Mesenteric fat pad (tissue), 1 donor: ENCODE measurements around the gene TARBP2. TPM values are rescaled to one million over a fixed set of nuclear protein-coding genes. Genes with fewer than 3 reads are reported as not detected.

Source experiments
- DNase-seq: peaks from one replicate; pipeline ENCODE4 v3.0.0-alpha.2; 2020; ENCODE audit warnings: low spot score
- long read RNA-seq: library from polyadenylated mRNA; unstranded; transcript quantifications from one replicate; pipeline ENCODE4 v2.0.0, GENCODE V29; 2020
- total RNA-seq: library from RNA; stranded (reverse); fragmentation: NEBNext Ultra II Directional; extraction: Animal tissue kit (Norgen Biotek cat#: 25700); gene quantifications from one replicate; pipeline ENCODE4 v1.2.1, GENCODE V29; 2021
- donor health status: DM: yes; HTN: yes; CAD: no.

The TARBP2 gene
- total RNA-seq, result 16.8 TPM
- long read RNA-seq, transcript TARBP2-201 (9 exons, 1,867 nt), result major isoform, 17 of 44 reads
- long read RNA-seq, partial matches to known transcripts, result 3 of 44 reads
- long read RNA-seq, other reads (novel, unspliced or antisense), result 23 of 44 reads

- peak; percentile 98 for DNase-seq
Measured at GRCh38 chr12:53500776-53501614, at the start of gene TARBP2. Gene TARBP2 (plus strand): TSS chr12:53501283. CDS start chr12:53501409, 126 bp downstream.

DNA sequence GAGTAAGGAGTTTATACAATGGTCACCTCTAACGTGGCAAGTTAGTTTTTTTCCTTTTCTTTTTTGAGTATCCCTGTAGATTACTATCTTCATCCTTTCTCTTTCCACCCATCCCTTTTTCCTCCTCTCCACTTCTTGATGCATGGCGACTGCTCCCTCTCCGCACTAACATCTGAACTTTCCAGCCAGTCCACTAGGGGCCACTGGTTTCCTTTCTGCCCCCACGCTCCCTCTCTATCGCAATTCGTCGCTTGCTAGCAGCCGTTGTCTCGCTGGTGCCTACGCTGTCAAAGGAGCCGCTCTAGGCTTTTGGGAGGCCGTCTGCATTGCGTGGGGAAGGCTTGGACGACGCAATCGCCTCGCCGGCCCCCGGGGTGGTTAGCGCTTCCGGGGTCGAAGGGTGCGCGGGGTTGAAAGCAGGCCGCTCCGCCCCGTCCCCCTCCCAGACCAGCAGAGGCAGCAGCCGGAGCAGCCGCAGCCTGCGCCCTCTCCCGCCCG is 49.4 kb upstream of the TARBP2 start, which contains the start of gene PCBP2:
TSS of gene PCBP2 (plus strand) at position 442 of the 498 bp plus-strand sequence. CDS start 2,699 bp downstream, outside the sequence.
- peak; percentile 98 for DNase-seq

DNA sequence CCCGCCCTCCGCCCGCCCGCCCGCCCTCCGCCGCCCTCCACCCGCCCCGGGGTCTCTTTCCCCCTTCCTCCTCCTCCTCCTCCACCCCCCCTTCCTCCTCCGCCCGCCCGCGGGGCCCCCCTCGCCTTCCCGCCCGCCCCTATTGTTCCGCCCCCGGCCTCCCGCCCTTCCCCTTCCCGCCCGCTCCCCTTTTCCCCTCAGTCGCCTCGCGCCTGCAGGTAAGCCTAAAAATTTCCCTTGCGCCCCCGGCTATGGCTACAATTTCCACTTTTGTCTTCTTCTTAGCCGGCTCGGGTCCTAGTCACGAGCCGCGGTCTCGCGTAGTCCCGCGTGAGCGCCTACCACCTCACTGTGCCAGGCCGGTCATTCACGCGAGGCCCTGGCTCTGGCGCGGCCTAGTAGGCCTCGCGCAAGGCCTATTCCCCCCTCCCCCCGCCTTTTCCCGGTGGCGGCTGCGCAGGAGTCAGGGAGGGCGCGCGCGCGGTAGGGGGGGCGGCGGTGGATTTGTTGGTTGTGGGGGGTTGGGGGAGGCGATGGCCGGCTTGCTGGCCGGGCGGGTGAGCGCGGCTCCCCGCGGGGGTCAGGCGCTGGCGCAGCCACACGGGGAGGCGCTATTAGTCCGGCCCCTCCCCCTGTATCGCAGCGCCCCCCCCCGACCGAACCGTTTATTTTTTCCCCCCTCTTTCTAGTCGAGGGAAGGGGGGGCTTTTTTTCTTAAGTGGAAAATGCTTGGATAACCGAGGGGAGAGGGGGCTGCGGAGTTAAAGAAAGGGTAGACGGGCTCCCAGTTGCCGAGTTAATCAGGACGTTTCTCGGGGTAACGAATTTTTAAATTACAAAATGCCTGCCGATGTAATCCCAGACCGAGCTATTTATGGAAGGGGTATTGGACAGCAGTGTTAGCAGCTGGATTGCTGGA is 48.7 kb upstream of the TARBP2 start:
- DNase-seq, result peak; percentile 95

DNA sequence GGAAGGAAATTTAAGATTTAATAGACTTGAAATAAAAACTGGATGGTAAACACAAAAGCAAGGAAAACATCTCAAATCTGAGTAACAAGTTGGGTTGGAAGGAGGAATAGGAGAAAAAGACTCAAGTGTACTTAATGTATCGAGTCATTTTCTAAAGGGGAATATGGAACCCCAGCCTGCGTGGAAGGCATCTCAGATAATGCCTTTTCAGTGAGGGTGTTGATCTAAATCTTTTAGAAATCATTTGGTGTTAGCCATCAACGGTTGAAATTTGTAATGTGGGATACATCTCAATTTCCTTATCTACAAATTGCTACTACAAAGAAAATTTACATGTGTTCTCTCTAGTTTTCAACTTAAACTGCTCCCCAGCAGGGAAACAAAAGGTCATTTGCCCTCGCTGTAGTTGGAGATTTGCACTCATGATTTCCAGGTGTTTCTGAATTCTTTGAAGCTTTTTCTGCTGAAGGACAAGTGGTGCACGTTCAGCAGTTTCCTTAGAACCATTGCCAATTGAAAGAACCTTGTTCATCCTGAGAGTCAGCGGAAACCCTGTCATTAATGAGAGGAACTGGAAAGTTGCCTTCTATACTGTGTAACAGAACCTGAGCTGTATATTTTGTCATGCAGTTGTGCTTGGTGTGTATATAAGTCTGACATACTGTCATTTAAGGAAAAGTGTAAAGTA is 47.0 kb upstream of the TARBP2 start:
- DNase-seq, result no peak

DNA sequence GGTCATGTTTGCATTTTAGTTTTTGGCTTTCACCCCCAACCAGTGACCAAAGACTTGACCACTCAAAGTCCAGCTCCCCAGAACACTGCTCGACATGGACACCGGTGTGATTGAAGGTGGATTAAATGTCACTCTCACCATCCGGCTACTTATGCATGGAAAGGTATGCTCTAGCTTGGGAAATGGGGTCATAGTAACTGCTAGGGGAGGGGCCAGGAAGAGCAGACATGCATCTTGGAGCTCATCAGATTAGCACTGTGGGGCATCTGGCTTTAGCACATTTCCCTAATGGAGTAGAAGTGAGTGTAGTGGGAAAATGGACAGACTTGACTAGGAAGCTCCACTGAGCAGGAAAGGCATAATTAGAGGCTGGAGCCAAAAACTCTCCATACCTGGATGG is 46.4 kb upstream of the TARBP2 start:
- DNase-seq, result no peak

GRCh38 chr12:53456654-53457366 is 44.3 kb upstream of the TARBP2 start:
- no peak for DNase-seq

DNA sequence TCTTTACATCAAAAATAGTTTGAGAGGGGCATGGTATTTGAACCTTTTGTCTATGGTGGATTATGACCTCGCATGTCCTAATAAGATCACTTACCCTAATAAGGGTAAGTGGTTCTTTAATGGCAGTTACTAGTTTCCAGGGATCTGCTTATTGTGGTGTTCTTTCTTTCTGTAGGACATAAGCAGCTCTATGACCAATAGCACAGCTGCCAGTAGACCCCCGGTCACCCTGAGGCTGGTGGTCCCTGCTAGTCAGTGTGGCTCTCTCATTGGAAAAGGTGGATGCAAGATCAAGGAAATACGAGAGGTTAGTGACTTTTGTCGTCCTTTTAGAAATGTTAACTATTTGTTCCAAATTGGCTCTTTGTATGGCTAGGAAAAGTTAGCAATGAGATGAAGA is 42.0 kb upstream of the TARBP2 start:
- no peak for DNase-seq

GRCh38 chr12:53461059-53461458 is 40.0 kb upstream of the TARBP2 start:
- DNase-seq, result no peak

DNA sequence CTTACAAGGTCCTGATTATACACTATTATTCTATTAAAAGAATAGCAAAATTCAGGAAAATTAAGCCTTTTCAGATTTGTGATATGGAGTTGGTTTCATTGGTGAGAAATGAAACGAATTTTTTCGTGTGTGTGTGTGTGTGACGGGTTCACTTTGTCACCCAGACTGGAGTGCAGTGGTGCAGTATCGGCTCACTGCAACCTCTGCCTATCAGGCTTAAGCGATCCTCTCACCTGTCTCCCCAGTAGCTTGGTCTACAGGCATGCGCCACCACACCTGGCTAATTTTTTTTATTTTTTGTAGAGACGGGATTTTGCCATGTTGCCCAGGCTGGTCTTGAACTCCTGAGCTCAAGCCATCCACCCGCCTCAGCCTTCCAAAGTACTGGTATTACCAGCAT is 39.5 kb upstream of the TARBP2 start:
- DNase-seq, result no peak

DNA sequence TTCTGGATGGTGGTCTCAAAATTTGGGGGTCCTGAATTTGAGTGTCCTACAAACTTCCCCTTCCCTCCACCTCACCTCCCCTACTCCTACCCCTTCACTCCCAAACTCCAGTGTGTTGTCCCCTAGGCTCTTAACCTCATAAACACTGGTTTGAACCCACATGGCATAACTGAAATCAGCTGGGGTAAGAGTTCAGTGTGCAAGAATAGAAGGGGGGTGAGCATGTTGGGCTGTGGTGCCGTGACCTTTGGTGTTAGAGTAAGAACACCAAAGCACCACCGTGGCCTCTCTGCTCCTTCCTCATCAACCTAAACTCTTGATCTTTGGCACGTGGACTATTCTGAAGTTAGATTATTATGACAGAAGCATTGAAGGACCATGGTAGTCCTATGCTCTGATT is 38.1 kb upstream of the TARBP2 start:
- DNase-seq, result no peak

GRCh38 chr12:53463802-53464560 is 37.1 kb upstream of the TARBP2 start:
- no peak for DNase-seq

DNA sequence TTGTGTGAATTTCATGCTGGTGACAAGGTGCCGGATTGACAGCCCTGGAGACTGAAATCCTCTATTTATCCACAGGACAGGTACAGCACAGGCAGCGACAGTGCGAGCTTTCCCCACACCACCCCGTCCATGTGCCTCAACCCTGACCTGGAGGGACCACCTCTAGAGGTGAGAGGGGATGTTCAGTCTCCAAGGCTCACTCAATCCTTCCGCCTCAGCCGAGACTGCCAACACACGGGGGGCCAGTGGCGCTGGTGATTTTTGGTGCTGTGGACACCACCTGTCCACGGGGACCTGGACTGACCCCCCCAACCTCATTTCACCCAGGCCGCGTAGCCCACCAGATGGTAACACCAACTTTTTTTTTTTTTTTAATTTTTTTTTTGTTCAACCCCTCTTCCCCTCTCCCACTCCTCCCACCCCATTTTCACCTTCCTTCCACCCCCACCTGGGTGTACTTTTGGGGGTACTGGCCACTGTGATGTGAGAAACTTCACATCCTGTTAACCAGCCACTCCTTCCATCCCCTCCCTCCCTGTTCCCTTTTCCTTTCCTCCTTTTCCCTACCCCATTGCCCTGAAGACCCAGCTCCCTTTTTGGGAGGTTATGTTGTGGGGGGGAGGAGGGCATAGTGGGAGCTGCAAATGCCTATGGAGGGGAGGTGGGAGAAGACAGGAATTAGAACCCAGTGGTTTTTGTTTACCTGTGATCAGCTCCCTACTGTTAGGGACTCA is 36.2 kb upstream of the TARBP2 start:
- no peak for DNase-seq

GRCh38 chr12:53465679-53466078 is 35.4 kb upstream of the TARBP2 start:
- DNase-seq, result no peak

GRCh38 chr12:53466640-53467039 is 34.4 kb upstream of the TARBP2 start:
- no peak for DNase-seq

- no peak for DNase-seq
Measured at GRCh38 chr12:53467082-53467481, 34.0 kb upstream of the TARBP2 start.

DNA sequence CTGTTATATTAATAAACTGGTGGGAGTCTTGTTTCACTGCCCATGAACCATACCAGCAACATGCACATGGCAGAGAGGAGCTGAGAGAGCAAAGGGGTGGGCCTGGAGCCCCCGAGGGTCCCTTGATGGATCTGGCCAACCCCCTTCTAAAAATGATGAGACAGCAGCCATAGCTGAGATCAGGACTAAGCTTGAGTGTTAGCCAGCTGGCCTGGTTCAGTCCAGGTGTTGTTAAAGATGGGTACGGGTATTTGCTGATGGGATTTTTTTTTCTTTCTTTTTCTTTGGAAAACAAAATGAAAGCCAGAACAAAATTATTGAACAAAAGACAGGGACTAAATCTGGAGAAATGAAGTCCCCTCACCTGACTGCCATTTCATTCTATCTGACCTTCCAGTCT is 33.2 kb upstream of the TARBP2 start:
- DNase-seq, result no peak

GRCh38 chr12:53468282-53468681 is 32.8 kb upstream of the TARBP2 start:
- no peak for DNase-seq

- DNase-seq, result no peak
Measured at GRCh38 chr12:53472056-53472582, 29.0 kb upstream of the TARBP2 start.

DNA sequence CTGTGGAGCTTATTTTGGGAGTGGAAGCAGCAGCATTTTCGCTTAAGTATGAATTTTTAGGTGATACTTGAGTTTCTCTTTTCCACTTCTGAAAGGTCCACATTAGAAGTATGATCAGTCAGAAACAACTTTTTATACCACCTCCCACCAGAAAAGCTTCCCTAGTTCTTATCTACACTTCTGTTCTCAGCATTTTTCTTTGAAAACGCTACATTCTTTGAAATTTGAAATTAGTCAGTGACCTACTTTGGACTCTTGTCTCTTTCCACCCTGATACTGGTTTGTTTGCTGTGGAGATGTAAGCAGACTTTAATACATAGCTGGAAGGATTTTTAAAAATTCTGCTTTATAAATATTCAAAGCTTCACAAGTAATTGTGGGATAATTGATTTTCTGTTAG is 27.0 kb upstream of the TARBP2 start:
- DNase-seq, result no peak
